ENCODE data around the gene GNB1. TPM values are rescaled to one million over a fixed set of nuclear protein-coding genes. Genes with fewer than 3 reads are reported as not detected.

GNB1 gene
- total RNA-seq, 4 donors from 2014 or later: 150 to 191 (median 159) TPM

- Histone ChIP-seq H3K27ac (no peak overlapping the region), H3K27me3 (no peaks in the 10 kb centered on the region), H3K36me3 (peaks cover 0 to 88% (median 21%) of the 10 kb centered on the region in 3 donors), H3K9me3 (no peaks in the 10 kb centered on the region), H3K4me3 (no peak overlapping the region), H3K4me1 (peaks cover 0 to 11% (median 0%) of the 10 kb centered on the region in 4 donors)
- no peak for DNase-seq (ENCODE audit: low spot score in 2 of 2)
- WGBS, 2 donors: 92 to 94% methylated on average over 10 of the region's 10 CpGs
- TF ChIP-seq POLR2A (IDR thresholded peaks at IDR 0.05) (no peak), EP300 (IDR thresholded peaks at IDR 0.05) (no peak)
- TF ChIP-seq, protein P1, sequence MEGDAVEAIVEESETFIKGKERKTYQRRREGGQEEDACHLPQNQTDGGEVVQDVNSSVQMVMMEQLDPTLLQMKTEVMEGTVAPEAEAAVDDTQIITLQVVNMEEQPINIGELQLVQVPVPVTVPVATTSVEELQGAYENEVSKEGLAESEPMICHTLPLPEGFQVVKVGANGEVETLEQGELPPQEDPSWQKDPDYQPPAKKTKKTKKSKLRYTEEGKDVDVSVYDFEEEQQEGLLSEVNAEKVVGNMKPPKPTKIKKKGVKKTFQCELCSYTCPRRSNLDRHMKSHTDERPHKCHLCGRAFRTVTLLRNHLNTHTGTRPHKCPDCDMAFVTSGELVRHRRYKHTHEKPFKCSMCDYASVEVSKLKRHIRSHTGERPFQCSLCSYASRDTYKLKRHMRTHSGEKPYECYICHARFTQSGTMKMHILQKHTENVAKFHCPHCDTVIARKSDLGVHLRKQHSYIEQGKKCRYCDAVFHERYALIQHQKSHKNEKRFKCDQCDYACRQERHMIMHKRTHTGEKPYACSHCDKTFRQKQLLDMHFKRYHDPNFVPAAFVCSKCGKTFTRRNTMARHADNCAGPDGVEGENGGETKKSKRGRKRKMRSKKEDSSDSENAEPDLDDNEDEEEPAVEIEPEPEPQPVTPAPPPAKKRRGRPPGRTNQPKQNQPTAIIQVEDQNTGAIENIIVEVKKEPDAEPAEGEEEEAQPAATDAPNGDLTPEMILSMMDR (IDR thresholded peaks at IDR 0.05): no peak
These were observed 95.9 kb downstream of the GNB1 start for GRCh38 chr1:1794999-1795398.

DNA sequence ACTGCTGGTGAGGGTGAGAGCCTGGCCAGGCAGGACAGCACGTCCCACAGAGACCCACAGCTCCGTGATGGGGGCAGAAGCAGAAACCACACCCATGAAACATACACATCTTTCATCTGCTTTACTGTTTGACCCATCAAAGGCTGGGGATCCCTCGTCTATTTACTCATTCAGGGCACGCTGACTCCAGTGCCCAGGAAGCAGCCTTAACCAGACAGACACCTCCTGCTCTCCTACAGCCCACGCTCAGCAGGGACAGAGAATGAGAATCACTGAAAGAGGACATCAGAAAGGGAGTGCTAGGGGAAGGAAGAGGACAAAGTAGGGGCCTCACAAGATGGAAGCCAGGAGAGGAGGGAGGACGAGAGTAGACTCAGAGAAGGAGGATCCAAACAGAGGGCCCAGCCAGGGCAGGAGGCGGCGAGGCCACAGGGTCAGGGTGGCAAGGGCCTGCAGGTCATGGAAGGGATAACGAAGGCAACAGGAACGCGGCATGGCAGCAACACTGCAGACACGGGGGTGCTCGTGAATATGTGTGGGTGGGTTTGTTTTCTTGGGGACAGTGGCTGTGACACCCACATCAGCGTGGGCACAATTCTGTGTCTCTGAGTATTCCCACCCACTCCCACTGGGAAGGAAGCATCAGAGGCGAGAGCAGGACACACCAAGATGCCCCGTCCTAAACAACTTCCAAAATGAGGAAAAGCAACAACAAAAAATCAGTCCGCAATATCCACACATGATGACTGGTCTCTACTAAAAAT lies 97.2 kb downstream of the GNB1 start:
- no peak for DNase-seq (ENCODE audit: low spot score in 2 of 2)
- H3K9me3 ChIP-seq: no peaks in the 10 kb centered on the region
- WGBS, 2 donors: 70 to 77% methylated on average over 17 of the region's 17 CpGs
- H3K27me3 ChIP-seq: no peaks in the 10 kb centered on the region
- H3K27ac ChIP-seq: no peak overlapping the region
- H3K4me3 ChIP-seq: no peak overlapping the region
- H3K36me3 ChIP-seq: peaks cover 3 to 100% (median 28%) of the 10 kb centered on the region in 3 donors
- peaks cover 0 to 12% (median 0%) of the 10 kb centered on the region in 4 donors for H3K4me1 ChIP-seq
- TF ChIP-seq EP300 (IDR thresholded peaks at IDR 0.05) (no peak), POLR2A (IDR thresholded peaks at IDR 0.05) (no peak)
- TF ChIP-seq, protein P1 (IDR thresholded peaks at IDR 0.05): no peak

DNA sequence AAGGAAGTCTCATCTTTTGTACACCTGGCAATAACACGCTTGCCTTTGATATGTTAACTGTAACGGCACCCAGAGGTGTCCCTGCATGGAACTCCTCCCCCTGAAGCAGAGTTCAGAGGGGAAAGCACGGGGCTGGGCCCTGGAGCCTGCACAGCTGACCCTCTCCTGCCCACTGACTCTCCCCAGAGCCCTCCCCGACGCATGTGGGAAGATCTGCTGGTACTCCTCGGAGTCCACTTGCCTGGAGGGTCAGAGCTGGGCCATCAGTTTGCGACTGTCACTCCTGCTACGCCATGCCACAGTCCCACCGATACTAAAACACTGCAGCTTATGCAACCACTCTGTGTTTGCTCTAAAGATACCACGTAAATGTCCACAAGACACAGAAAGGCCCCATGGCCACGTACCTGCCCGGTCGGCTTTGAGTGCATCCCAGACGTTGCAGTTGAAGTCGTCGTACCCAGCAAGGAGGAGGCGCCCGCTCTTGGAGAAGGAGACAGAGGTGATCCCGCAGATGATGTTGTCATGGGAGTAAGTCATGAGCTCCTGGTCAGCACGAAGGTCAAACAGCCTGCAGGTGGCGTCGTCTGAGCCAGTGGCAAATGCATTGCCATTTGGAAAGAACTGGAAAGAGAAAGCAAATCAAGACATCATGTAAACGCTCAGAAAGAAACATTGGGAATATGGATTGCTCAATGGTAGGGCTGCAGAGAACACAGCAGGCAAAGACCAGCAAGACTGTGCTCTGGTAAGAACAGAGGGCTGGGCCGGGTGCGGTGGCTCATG lies 102.0 kb downstream of the GNB1 start:
- no peaks in the 10 kb centered on the region for H3K9me3 ChIP-seq
- 80 to 83% methylated on average over 23 to 25 of the region's 25 CpGs for WGBS, 2 donors
- H3K27ac ChIP-seq: no peak overlapping the region
- H3K4me3 ChIP-seq: no peak overlapping the region
- TF ChIP-seq, protein P1 (IDR thresholded peaks at IDR 0.05): peak in 1 of 5 experiments; percentile 5
- no peak for TF ChIP-seq POLR2A (IDR thresholded peaks at IDR 0.05)
- peaks cover 0 to 14% (median 0%) of the 10 kb centered on the region in 4 donors for H3K4me1 ChIP-seq
- peaks cover 5 to 94% (median 54%) of the 10 kb centered on the region in 3 donors for H3K36me3 ChIP-seq
- DNase-seq (ENCODE audit: low spot score in 2 of 2): no peak
- no peaks in the 10 kb centered on the region for H3K27me3 ChIP-seq

DNA sequence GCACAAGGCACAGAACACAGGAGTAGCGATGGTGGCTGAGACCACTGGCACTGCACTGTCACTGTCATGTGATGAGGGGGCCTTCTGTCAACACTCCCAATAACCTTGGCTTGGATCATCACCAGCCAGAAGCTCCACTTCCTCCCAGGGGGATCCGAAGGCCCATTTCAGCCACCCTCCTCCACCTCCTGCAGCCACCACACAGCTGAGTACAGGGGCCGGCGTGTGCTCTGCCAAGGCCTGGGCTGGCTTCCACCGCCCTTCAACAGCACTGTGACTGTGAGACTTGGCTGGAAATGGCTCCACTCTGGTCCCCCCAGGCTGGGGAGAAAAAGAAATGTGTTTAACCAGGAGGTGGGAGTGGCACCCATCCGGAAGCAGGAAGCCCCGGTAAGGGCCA lies 102.8 kb downstream of the GNB1 start:
- Histone ChIP-seq H3K9me3 (no peaks in the 10 kb centered on the region), H3K4me1 (peaks cover 0 to 21% (median 3%) of the 10 kb centered on the region in 4 donors), H3K27ac (no peak overlapping the region), H3K36me3 (peaks cover 5 to 87% (median 54%) of the 10 kb centered on the region in 3 donors), H3K4me3 (no peak overlapping the region), H3K27me3 (no peaks in the 10 kb centered on the region)
- TF ChIP-seq POLR2A (IDR thresholded peaks at IDR 0.05) (no peak), EP300 (IDR thresholded peaks at IDR 0.05) (no peak)
- TF ChIP-seq, protein P1 (IDR thresholded peaks at IDR 0.05): no peak
- 63 to 71% methylated on average over 7 of the region's 7 CpGs for WGBS, 2 donors
- no peak for DNase-seq (ENCODE audit: low spot score in 2 of 2)

All from tibial nerve (tissue), 4 donors.